Neuronal stem cell (in vitro differentiated cells): Measurements from ENCODE around the gene CREB5.

Experiments
- DNase-seq: peaks from one replicate; pipeline ENCODE4 v3.0.0-alpha.2; 2013; ENCODE audit warnings: low spot score
- H2AFZ ChIP-seq: one replicate; pipeline ENCODE4 v1.6.1; 2013; ENCODE audit warnings: mild to moderate bottlenecking, low read length, inconsistent platforms
- H2AK5ac ChIP-seq: 2 replicates; pipeline ENCODE4 v1.6.1; 2013; ENCODE audit warnings: low read depth, mild to moderate bottlenecking, inconsistent platforms, low read length, moderate library complexity, mixed read lengths
- H2BK120ac ChIP-seq: 2 replicates; pipeline ENCODE4 v1.6.1; 2013; ENCODE audit warnings: low read depth, mild to moderate bottlenecking, inconsistent platforms, low read length, moderate library complexity, mixed read lengths
- H2BK12ac ChIP-seq: one replicate; pipeline ENCODE4 v1.6.1; 2013; ENCODE audit warnings: low read length, inconsistent platforms
- H2BK15ac ChIP-seq: 2 replicates; pipeline ENCODE4 v1.6.1; 2013; ENCODE audit warnings: mild to moderate bottlenecking, low read length, inconsistent platforms, mixed read lengths
- H2BK5ac ChIP-seq: one replicate; pipeline ENCODE4 v1.6.1; 2013; ENCODE audit warnings: inconsistent platforms, mild to moderate bottlenecking, low read length, moderate library complexity
- H3K14ac ChIP-seq: one replicate; pipeline ENCODE4 v1.6.1; 2013; ENCODE audit warnings: low read length, inconsistent platforms
- H3K18ac ChIP-seq: 2 replicates; pipeline ENCODE4 v1.6.1; 2013; ENCODE audit warnings: low read length, inconsistent platforms
- H3K23ac ChIP-seq: 2 replicates; pipeline ENCODE4 v1.6.1; 2013; ENCODE audit warnings: low read depth, mild to moderate bottlenecking, mixed read lengths, low read length, inconsistent platforms; ENCODE audit not compliant: poor library complexity
- H3K27ac ChIP-seq: replicated peaks from 3 replicates; pipeline ENCODE4 v1.5.1; 2013; ENCODE audit warnings: low read length, inconsistent platforms
- H3K27me3 ChIP-seq, 3 experiments: 2 replicates each; pipeline ENCODE4 v1.6.1; 2013; ENCODE audit warnings: low read length in 3 of 3, mild to moderate bottlenecking in 2 of 3, inconsistent platforms in 1 of 3, low read depth in 1 of 3, mixed read lengths in 1 of 3, moderate library complexity in 1 of 3; ENCODE audit not compliant: control insufficient read depth in 3 of 3, insufficient read depth in 3 of 3
- H3K36me3 ChIP-seq, 2 donors: replicated peaks in 1 of 2; 2 replicates each; pipeline ENCODE4 v1.6.1; 2013; ENCODE audit warnings: low read length in 2 of 2; ENCODE audit not compliant: control insufficient read depth in 2 of 2, insufficient read depth in 2 of 2
- H3K4ac ChIP-seq: 2 replicates; pipeline ENCODE4 v1.6.1; 2013; ENCODE audit warnings: inconsistent platforms, mild to moderate bottlenecking, low read length, moderate library complexity
- H3K4me1 ChIP-seq, 2 donors: 1 replicate in 1 of 2; 2 replicates in 1 of 2; pipeline ENCODE4 v1.6.1; 2013; ENCODE audit warnings: low read length in 2 of 2, low read depth in 1 of 2; ENCODE audit not compliant: control insufficient read depth in 2 of 2, insufficient read depth in 1 of 2
- H3K4me2 ChIP-seq: one replicate; pipeline ENCODE4 v1.6.1; 2013; ENCODE audit warnings: mild to moderate bottlenecking, low read length, inconsistent platforms; ENCODE audit not compliant: insufficient read depth, poor library complexity, severe bottlenecking
- H3K4me3 ChIP-seq, 2 donors: 2 replicates each; pipeline ENCODE4 v1.5.1; 2013; ENCODE audit warnings: low read length in 2 of 2, mild to moderate bottlenecking in 2 of 2, inconsistent platforms in 1 of 2, moderate library complexity in 1 of 2
- H3K79me1 ChIP-seq: one replicate; pipeline ENCODE4 v1.6.1; 2013; ENCODE audit warnings: low read depth, mild to moderate bottlenecking, inconsistent platforms, low read length, moderate library complexity
- H3K9ac ChIP-seq: one replicate; pipeline ENCODE4 v1.6.1; 2013; ENCODE audit warnings: mild to moderate bottlenecking, low read depth, low read length, inconsistent platforms; ENCODE audit not compliant: poor library complexity
- H3K9me3 ChIP-seq, 2 donors: replicated peaks in 1 of 2; 2 replicates each; pipeline versions ENCODE3 to v1.6.1; 2013; ENCODE audit warnings: low read length in 2 of 2, mild to moderate bottlenecking in 2 of 2, inconsistent platforms in 1 of 2, low read depth in 1 of 2, mixed read lengths in 1 of 2, moderate library complexity in 1 of 2; ENCODE audit not compliant: control insufficient read depth in 2 of 2, insufficient read depth in 1 of 2
- H4K8ac ChIP-seq: one replicate; pipeline ENCODE4 v1.6.1; 2013; ENCODE audit warnings: low read depth, mild to moderate bottlenecking, inconsistent platforms, low read length, moderate library complexity
- H4K91ac ChIP-seq: one replicate; pipeline ENCODE4 v1.6.1; 2013; ENCODE audit warnings: low read length, low read depth, mild to moderate bottlenecking, inconsistent platforms; ENCODE audit not compliant: poor library complexity
- WGBS, 2 donors: extraction: QIAGEN DNeasy Blood & Tissue Kit; methylation state at CpG; one replicate each; pipeline ENCODE4 v1.1.7; 2013; ENCODE audit warnings: missing lambda C conversion rate in 2 of 2, mixed read lengths in 1 of 2; ENCODE audit not compliant: insufficient read length in 2 of 2, insufficient replicate concordance in 1 of 2; ENCODE audit errors: extremely low coverage in 2 of 2; 5-methylcytosine and 5-hydroxymethylcytosine counted together

Gene CREB5

GRCh38 chr7:28371846-28372245 lies 40.5 kb upstream of the CREB5 start:
- H3K4me3 ChIP-seq, result no peak overlapping the region
- no peaks in the 10 kb centered on the region for H3K9me3 ChIP-seq
- DNase-seq, result no peak
- H4K8ac ChIP-seq, result no peak overlapping the region
- H3K4me1 ChIP-seq, result no peaks in the 10 kb centered on the region
- H3K9ac ChIP-seq, result no peak overlapping the region
- H3K27ac ChIP-seq, result no peak overlapping the region
- no CpG with 5 or more reads among the region's 7 CpGs for WGBS, 2 donors
- no peaks in the 10 kb centered on the region for H3K79me1 ChIP-seq
- H3K27me3 ChIP-seq, result peaks cover 0 to 5% (median 0%) of the 10 kb centered on the region in 3 experiments
- H2AK5ac ChIP-seq, result no peak overlapping the region
- no peak overlapping the region for H3K4me2 ChIP-seq
- no peak overlapping the region for H3K4ac ChIP-seq
- no peak overlapping the region for H2AFZ ChIP-seq
- no peak overlapping the region for H3K18ac ChIP-seq
- no peak overlapping the region for H4K91ac ChIP-seq
- H2BK12ac ChIP-seq, result no peak overlapping the region
- H3K23ac ChIP-seq, result no peak overlapping the region
- H2BK15ac ChIP-seq, result no peak overlapping the region
- H3K36me3 ChIP-seq, result no peaks in the 10 kb centered on the region
- H3K14ac ChIP-seq, result no peak overlapping the region
- no peak overlapping the region for H2BK120ac ChIP-seq
- no peak overlapping the region for H2BK5ac ChIP-seq

GRCh38 chr7:28373990-28374389 lies 38.3 kb upstream of the CREB5 start:
- H3K9me3 ChIP-seq, result no peaks in the 10 kb centered on the region
- no peak overlapping the region for H3K4me2 ChIP-seq
- no peak overlapping the region for H3K18ac ChIP-seq
- H4K8ac ChIP-seq, result no peak overlapping the region
- no CpG with 5 or more reads among the region's 3 CpGs for WGBS, 2 donors
- H3K27me3 ChIP-seq, result peaks cover 0 to 5% (median 0%) of the 10 kb centered on the region in 3 experiments
- H2BK120ac ChIP-seq, result no peak overlapping the region
- no peaks in the 10 kb centered on the region for H3K36me3 ChIP-seq
- H3K4ac ChIP-seq, result no peak overlapping the region
- H3K27ac ChIP-seq, result no peak overlapping the region
- no peak overlapping the region for H3K14ac ChIP-seq
- H2AK5ac ChIP-seq, result no peak overlapping the region
- no peak overlapping the region for H2AFZ ChIP-seq
- H4K91ac ChIP-seq, result no peak overlapping the region
- no peak overlapping the region for H3K23ac ChIP-seq
- no peak for DNase-seq
- no peak overlapping the region for H3K4me3 ChIP-seq
- no peaks in the 10 kb centered on the region for H3K4me1 ChIP-seq
- no peak overlapping the region for H2BK5ac ChIP-seq
- no peak overlapping the region for H3K9ac ChIP-seq
- no peaks in the 10 kb centered on the region for H3K79me1 ChIP-seq
- no peak overlapping the region for H2BK15ac ChIP-seq
- no peak overlapping the region for H2BK12ac ChIP-seq

GRCh38 chr7:28375729-28376128 lies 36.6 kb upstream of the CREB5 start:
- no peak overlapping the region for H3K4me2 ChIP-seq
- H3K4me1 ChIP-seq, result no peaks in the 10 kb centered on the region
- no peak overlapping the region for H2BK15ac ChIP-seq
- DNase-seq, result no peak
- H3K27me3 ChIP-seq, result peaks cover 0 to 5% (median 0%) of the 10 kb centered on the region in 3 experiments
- no peaks in the 10 kb centered on the region for H3K9me3 ChIP-seq
- H3K79me1 ChIP-seq, result no peaks in the 10 kb centered on the region
- no peak overlapping the region for H3K9ac ChIP-seq
- H2BK5ac ChIP-seq, result no peak overlapping the region
- no CpG with 5 or more reads among the region's 1 CpG for WGBS, 2 donors
- H4K91ac ChIP-seq, result no peak overlapping the region
- no peak overlapping the region for H3K14ac ChIP-seq
- H2BK12ac ChIP-seq, result no peak overlapping the region
- H2AK5ac ChIP-seq, result no peak overlapping the region
- no peak overlapping the region for H4K8ac ChIP-seq
- H3K27ac ChIP-seq, result no peak overlapping the region
- no peak overlapping the region for H3K23ac ChIP-seq
- no peak overlapping the region for H3K18ac ChIP-seq
- H2BK120ac ChIP-seq, result no peak overlapping the region
- no peaks in the 10 kb centered on the region for H3K36me3 ChIP-seq
- no peak overlapping the region for H3K4ac ChIP-seq
- no peak overlapping the region for H2AFZ ChIP-seq
- no peak overlapping the region for H3K4me3 ChIP-seq

GRCh38 chr7:28376634-28377033 lies 35.7 kb upstream of the CREB5 start:
- Histone ChIP-seq H3K9me3 (no peaks in the 10 kb centered on the region), H3K27ac (no peak overlapping the region), H2BK15ac (no peak overlapping the region), H3K4me3 (no peak overlapping the region), H3K4ac (no peak overlapping the region), H2BK12ac (no peak overlapping the region), H2BK120ac (no peak overlapping the region), H3K9ac (no peak overlapping the region), H2BK5ac (no peak overlapping the region), H3K4me1 (no peaks in the 10 kb centered on the region), H3K18ac (no peak overlapping the region), H3K27me3 (peaks cover 0 to 5% (median 0%) of the 10 kb centered on the region in 3 experiments), H3K23ac (no peak overlapping the region), H2AK5ac (no peak overlapping the region), H4K91ac (no peak overlapping the region), H3K79me1 (no peaks in the 10 kb centered on the region), H2AFZ (no peak overlapping the region), H4K8ac (no peak overlapping the region), H3K36me3 (no peaks in the 10 kb centered on the region), H3K4me2 (no peak overlapping the region), H3K14ac (no peak overlapping the region)
- no peak for DNase-seq
- WGBS, 2 donors, result no CpG with 5 or more reads among the region's 2 CpGs
